Activated naive CD4-positive, alpha-beta T cell treated with anti-CD3 and anti-CD28 coated beads, Interleukin-2, amount 10 ng/mL, durations not matched to agents 7 days and 5 days (primary cell): ENCODE results near the gene PTPRK.

Source experiments
- CTCF ChIA-PET: fragments of 350-600 bp; sonication (Branson Sonifier 250); formaldehyde crosslinking; loops from one replicate; lab custom pipeline; 2021; ENCODE audit warnings: antibody characterized with exemption; lab: Charles Lee
- DNase-seq: peaks from one replicate; pipeline ENCODE4 v3.0.0-alpha.2; 2020
- H3K27ac Mint-ChIP-seq: one replicate; pipeline ENCODE4 v1.8.0; 2021; ENCODE audit warnings: mild to moderate bottlenecking, moderate library complexity, mixed read lengths
- H3K27me3 Mint-ChIP-seq: one replicate; pipeline ENCODE4 v1.8.0; 2021; ENCODE audit warnings: mild to moderate bottlenecking, mixed read lengths
- H3K36me3 Mint-ChIP-seq: one replicate; pipeline ENCODE4 v1.8.0; 2021; ENCODE audit warnings: mixed read lengths
- H3K4me1 Mint-ChIP-seq: one replicate; pipeline ENCODE4 v1.8.0; 2021; ENCODE audit warnings: mixed read lengths
- H3K4me3 Mint-ChIP-seq: one replicate; pipeline ENCODE4 v1.8.0; 2021; ENCODE audit warnings: mild to moderate bottlenecking, moderate library complexity, mixed read lengths
- H3K9me3 Mint-ChIP-seq: one replicate; pipeline ENCODE4 v1.8.0; 2021; ENCODE audit warnings: mixed read lengths

The PTPRK gene

DNA sequence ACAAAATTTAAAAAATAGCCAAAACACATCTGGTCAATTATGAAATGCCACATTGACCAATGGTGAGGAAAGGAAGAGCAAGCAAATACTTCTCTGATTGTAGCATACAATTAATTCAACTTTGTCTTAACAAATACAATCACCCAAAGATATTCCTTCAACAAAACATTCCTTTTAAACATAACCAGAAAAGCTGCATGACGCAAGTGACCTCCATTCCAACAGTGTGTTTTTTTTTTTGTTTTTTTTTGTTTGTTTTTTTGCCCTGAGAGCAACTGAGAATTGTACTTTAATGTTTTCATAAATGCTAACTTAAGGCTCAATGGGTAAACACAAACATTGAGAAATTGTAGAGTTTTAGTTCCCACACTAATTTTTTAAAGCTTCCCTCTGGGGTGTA lies 184.4 kb downstream of the PTPRK start:
- CTCF ChIA-PET, result interaction anchor here (0.6 to 0.7 kb wide), 2 partner anchors 297 to 729 kb away, joined by 3 to 5 read pairs; no protein-coding TSS in a partner anchor
- Mint-ChIP-seq H3K4me1 (no peaks in the 10 kb centered on the region), H3K36me3 (no peaks in the 10 kb centered on the region), H3K27me3 (no peaks in the 10 kb centered on the region), H3K4me3 (no peak overlapping the region), H3K27ac (no peak overlapping the region), H3K9me3 (no peaks in the 10 kb centered on the region)
- DNase-seq, result no peak

DNA sequence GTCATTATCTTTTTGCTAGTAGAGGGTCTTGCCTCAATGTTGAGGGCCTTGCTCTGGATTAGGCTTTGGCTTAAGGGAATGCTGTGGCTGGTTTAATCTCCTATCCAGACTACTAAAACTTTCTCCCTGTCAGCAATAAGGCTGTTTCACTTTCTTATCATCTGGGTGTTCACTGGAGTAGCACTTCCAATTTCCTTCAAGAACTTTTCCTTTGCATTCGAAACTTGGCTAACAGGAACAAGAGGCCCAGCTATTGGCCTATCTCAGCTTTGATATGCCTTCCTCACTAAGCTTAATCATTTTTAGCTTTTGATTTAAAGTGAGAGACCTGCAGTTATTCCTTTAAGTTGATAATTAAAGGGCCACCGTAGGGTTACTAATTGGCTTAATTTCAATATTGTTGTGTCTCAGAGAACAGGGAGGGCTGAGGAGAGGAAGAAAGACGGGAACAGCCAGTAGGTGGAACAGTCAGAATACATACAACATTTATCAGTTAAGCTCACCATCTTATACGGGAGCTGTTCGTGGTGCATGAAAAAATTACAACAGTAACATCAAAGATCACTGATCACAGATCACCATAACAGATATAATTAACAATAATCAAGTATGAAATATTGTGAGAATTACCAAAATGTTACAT lies 186.7 kb downstream of the PTPRK start:
- Mint-ChIP-seq H3K4me3 (no peak overlapping the region), H3K27me3 (no peaks in the 10 kb centered on the region), H3K27ac (no peak overlapping the region), H3K36me3 (no peaks in the 10 kb centered on the region), H3K9me3 (no peaks in the 10 kb centered on the region), H3K4me1 (no peaks in the 10 kb centered on the region)
- CTCF ChIA-PET, result no interaction called here
- DNase-seq, result no peak

DNA sequence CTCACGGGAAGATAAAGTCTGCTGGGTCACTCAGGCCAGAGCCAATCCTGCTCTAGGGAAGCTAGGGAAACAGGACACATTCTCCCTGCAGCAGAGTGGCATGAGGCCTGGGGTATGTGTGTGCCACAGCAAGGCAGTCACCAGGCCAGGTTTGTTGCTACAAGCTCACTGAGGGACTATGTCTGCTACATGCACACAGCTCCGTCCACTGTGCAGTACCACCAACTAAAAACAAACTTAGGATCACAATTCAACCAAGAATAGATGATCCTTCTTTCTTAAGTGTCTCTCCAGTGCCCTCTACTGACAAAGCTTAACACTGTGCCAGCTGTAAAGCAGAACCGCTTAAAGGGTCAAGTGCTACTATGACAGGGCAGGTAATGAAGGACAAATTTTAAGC lies 192.5 kb downstream of the PTPRK start:
- CTCF ChIA-PET, result interaction anchor here (0.6 to 3.1 kb wide), 23 partner anchors 10 to 789 kb away, joined by 3 to 37 read pairs (median 3); no protein-coding TSS in a partner anchor
- H3K27me3 Mint-ChIP-seq, result no peaks in the 10 kb centered on the region
- H3K4me1 Mint-ChIP-seq, result no peaks in the 10 kb centered on the region

DNA sequence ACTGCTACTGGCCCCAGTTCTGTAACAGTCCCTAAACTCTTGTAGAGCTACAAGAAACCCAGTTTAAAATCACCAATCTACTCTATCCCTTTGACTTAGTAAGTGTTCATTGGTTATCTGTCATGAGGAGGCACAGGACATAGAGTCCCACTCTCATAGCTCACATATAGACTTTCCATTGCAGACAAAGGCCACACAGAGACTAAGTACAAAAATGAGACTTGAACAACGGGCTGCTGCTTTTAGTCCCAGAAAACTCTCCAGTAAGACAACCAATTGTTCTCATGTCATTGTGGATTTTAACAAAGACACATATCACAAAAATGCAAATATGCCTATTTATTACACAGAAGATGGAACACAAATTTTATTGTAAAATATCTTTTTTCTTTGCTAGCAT lies 197.4 kb downstream of the PTPRK start:
- H3K27me3 Mint-ChIP-seq, result no peaks in the 10 kb centered on the region
- CTCF ChIA-PET, result interaction anchor here (1.8 kb wide), 1 partner anchor 586 kb away, joined by 6 read pairs; no protein-coding TSS in a partner anchor

More for the DNA sequence above, 192.5 kb downstream of the PTPRK start:
- Mint-ChIP-seq H3K4me3 (no peak overlapping the region), H3K27ac (no peak overlapping the region), H3K9me3 (no peaks in the 10 kb centered on the region), H3K36me3 (no peaks in the 10 kb centered on the region)
- DNase-seq, result peak; percentile 50

GRCh38 chr6:128319946-128320345 lies 200.5 kb downstream of the PTPRK start:
- Mint-ChIP-seq H3K4me1 (peaks cover 2% of the 10 kb centered on the region), H3K36me3 (no peaks in the 10 kb centered on the region), H3K4me3 (no peak overlapping the region), H3K27ac (no peak overlapping the region), H3K9me3 (no peaks in the 10 kb centered on the region), H3K27me3 (no peaks in the 10 kb centered on the region)
- no peak for DNase-seq
- CTCF ChIA-PET, result no interaction called here

More for the DNA sequence above, 197.4 kb downstream of the PTPRK start:
- Mint-ChIP-seq H3K4me1 (no peaks in the 10 kb centered on the region), H3K36me3 (no peaks in the 10 kb centered on the region), H3K4me3 (no peak overlapping the region), H3K27ac (no peak overlapping the region), H3K9me3 (no peaks in the 10 kb centered on the region)
- no peak for DNase-seq

GRCh38 chr6:128319157-128319556 lies 201.2 kb downstream of the PTPRK start:
- no peak for DNase-seq
- H3K4me3 Mint-ChIP-seq, result no peak overlapping the region
- H3K27ac Mint-ChIP-seq, result no peak overlapping the region
- no peaks in the 10 kb centered on the region for H3K27me3 Mint-ChIP-seq
- CTCF ChIA-PET, result no interaction called here
- H3K36me3 Mint-ChIP-seq, result no peaks in the 10 kb centered on the region
- no peaks in the 10 kb centered on the region for H3K9me3 Mint-ChIP-seq
- H3K4me1 Mint-ChIP-seq, result peaks cover 2% of the 10 kb centered on the region

DNA sequence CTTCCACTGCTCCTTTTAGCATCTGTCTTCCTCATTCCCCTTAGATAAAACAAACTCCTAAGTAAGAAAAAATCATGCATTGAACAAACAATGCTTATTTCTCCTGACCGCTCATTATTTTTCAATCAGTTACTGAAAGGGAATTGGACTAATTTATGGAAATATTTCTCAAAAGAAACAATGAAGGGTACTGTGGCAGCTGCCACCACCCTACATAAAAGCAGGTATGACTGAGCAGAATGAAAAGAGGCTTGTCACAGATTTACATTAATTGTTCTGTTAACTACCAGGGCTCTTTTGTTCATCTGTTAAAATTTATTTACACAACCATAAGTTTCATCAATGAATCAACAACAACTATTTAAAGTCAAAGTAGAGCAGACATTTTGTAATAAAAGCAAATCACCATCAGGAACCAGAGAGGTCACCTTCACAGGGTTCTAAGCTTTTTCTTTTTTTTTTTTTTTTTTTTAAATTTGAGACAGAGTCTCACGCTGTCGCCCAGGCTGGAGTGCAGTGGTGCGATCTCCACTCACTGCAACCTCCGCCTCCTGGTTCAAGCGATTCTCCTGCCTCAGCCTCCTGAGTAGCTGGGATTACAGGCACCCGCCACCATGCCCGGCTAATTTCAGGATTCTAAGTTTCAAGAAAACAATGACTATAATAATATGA lies 204.0 kb downstream of the PTPRK start:
- Mint-ChIP-seq H3K4me3 (no peak overlapping the region), H3K4me1 (peaks cover 14% of the 10 kb centered on the region)
- CTCF ChIA-PET, result no interaction called here

GRCh38 chr6:128314190-128314589 lies 206.2 kb downstream of the PTPRK start:
- Mint-ChIP-seq H3K4me1 (peaks cover 23% of the 10 kb centered on the region), H3K27ac (no peak overlapping the region), H3K9me3 (no peaks in the 10 kb centered on the region), H3K36me3 (peaks cover 7% of the 10 kb centered on the region), H3K4me3 (no peak overlapping the region), H3K27me3 (no peaks in the 10 kb centered on the region)
- CTCF ChIA-PET, result interaction anchor here (1.2 kb wide), 1 partner anchor 13 kb away, joined by 4 read pairs; no protein-coding TSS in a partner anchor
- no peak for DNase-seq

More for the DNA sequence above, 204.0 kb downstream of the PTPRK start:
- Mint-ChIP-seq H3K36me3 (peaks cover 1% of the 10 kb centered on the region), H3K27me3 (no peaks in the 10 kb centered on the region), H3K27ac (no peak overlapping the region), H3K9me3 (no peaks in the 10 kb centered on the region)
- DNase-seq, result no peak

GRCh38 chr6:128311944-128312570 lies 208.3 kb downstream of the PTPRK start:
- H3K4me1 Mint-ChIP-seq, result peaks cover 23% of the 10 kb centered on the region
- H3K9me3 Mint-ChIP-seq, result no peaks in the 10 kb centered on the region
- H3K36me3 Mint-ChIP-seq, result peaks cover 7% of the 10 kb centered on the region
- CTCF ChIA-PET, result no interaction called here
- H3K27ac Mint-ChIP-seq, result peak overlapping the region; percentile 72
- no peaks in the 10 kb centered on the region for H3K27me3 Mint-ChIP-seq
- DNase-seq, result peak; percentile 20
- H3K4me3 Mint-ChIP-seq, result no peak overlapping the region

DNA sequence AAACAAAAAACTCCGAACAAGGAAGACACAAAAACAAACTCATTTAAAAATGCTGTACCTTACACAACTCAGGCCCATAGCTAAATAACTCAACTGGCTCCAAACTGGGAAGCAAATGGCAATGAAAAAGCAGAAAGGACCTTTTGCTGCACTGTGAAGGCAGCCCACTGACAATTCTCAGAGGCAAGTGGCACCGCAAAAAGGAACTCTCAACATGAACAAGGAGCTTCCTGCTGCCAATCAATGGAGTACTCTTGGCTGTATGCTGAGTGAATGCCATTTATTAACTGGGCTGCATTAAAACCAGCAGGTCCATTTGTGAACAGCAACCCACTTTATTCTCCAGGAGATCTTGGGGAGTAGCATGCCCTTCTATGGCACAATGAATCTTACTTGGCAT lies 209.9 kb downstream of the PTPRK start:
- H3K9me3 Mint-ChIP-seq, result no peaks in the 10 kb centered on the region
- peaks cover 20% of the 10 kb centered on the region for H3K4me1 Mint-ChIP-seq
- no peaks in the 10 kb centered on the region for H3K27me3 Mint-ChIP-seq
- no peak overlapping the region for H3K4me3 Mint-ChIP-seq
- no peak for DNase-seq
- no peak overlapping the region for H3K27ac Mint-ChIP-seq
- H3K36me3 Mint-ChIP-seq, result peaks cover 7% of the 10 kb centered on the region
- CTCF ChIA-PET, result interaction anchor here (0.8 to 1.2 kb wide), 2 partner anchors 14 to 17 kb away, joined by 3 read pairs; no protein-coding TSS in a partner anchor

DNA sequence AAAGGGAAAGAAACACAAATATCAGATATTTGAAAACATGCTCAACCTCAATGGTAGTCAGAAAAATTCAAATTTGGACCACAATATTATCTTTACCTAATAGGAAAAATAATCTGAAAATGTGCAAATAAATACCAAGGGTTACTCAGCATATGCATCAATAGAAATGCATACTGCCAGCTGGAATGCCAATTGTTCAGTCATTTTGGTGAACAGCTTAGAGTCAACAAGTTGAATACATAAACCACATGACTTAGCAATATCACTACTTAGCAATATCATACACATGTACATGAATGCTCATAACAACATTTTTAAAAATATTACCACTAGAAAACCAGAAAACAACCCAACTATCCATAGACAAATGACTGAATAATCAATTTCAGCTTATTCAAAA lies 212.7 kb downstream of the PTPRK start:
- peaks cover 22% of the 10 kb centered on the region for H3K4me1 Mint-ChIP-seq
- CTCF ChIA-PET, result no interaction called here
- DNase-seq, result no peak
- H3K27me3 Mint-ChIP-seq, result no peaks in the 10 kb centered on the region
- no peak overlapping the region for H3K27ac Mint-ChIP-seq
- H3K9me3 Mint-ChIP-seq, result peaks cover 2% of the 10 kb centered on the region
- H3K4me3 Mint-ChIP-seq, result no peak overlapping the region
- peaks cover 7% of the 10 kb centered on the region for H3K36me3 Mint-ChIP-seq

DNA sequence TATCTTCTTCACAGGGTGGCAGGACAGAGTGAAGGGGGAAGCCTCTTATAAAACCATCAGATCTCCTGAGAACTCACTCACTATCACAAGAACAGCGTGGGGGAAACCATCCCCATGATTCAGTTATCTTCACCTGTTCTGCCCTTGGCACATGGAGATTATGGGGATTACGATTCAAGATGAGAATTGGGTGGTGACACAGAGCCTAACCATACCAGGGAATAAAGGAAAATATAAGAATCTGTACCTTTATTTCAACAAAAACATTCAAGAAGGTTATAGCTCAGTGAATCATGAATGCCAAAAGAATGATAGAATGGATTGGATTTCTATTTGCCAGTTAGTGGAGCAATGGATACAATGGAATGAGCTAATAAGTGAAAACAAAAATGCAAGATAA lies 214.4 kb downstream of the PTPRK start:
- Mint-ChIP-seq H3K9me3 (peaks cover 4% of the 10 kb centered on the region), H3K27me3 (no peaks in the 10 kb centered on the region), H3K27ac (no peak overlapping the region), H3K36me3 (peaks cover 5% of the 10 kb centered on the region), H3K4me1 (peaks cover 9% of the 10 kb centered on the region), H3K4me3 (no peak overlapping the region)
- CTCF ChIA-PET, result no interaction called here
- no peak for DNase-seq

DNA sequence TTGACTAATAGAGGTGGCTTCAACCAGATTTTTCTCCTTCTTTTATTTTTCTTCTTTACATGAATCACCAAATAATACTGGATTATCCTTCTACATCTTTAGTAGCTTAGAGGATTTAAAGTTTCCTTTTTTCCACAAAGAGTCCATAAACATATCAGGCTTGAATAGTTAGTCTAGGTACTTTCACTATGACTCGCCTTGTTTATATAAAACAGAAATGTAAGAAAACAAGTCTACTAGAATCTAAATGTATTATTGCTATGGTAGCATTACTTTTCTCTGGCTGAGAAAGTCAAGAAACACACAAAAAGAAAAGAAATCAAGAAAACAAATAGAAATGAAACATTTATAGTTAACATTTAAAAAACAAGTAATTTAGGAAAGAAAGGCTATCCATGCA lies 215.2 kb downstream of the PTPRK start:
- CTCF ChIA-PET, result no interaction called here
- Mint-ChIP-seq H3K4me3 (no peak overlapping the region), H3K4me1 (peaks cover 6% of the 10 kb centered on the region), H3K27ac (no peak overlapping the region), H3K9me3 (peaks cover 4% of the 10 kb centered on the region), H3K27me3 (no peaks in the 10 kb centered on the region), H3K36me3 (peaks cover under 1% of the 10 kb centered on the region)
- no peak for DNase-seq

DNA sequence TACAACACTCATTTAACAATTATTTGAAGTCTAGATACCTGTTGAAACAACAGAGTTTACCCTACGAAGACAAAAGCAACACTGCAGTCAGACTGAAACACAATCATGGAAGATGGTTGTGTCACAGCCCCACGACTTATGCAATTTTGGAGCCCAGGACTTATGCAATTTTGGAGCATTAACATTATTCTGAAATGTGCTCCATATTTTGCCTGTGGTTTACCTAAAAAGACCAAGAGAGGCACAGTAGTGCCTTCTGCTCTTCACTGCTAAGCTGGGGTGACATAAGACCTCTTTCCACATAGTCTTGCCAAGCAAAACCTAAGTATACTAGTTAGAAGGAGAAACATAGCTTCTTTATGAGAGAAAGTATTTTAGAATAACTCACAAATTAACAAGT lies 216.5 kb downstream of the PTPRK start:
- no peaks in the 10 kb centered on the region for H3K36me3 Mint-ChIP-seq
- no peaks in the 10 kb centered on the region for H3K27me3 Mint-ChIP-seq
- H3K9me3 Mint-ChIP-seq, result peaks cover 7% of the 10 kb centered on the region
- peaks cover 4% of the 10 kb centered on the region for H3K4me1 Mint-ChIP-seq
- no peak overlapping the region for H3K4me3 Mint-ChIP-seq
- CTCF ChIA-PET, result no interaction called here
- H3K27ac Mint-ChIP-seq, result no peak overlapping the region
- no peak for DNase-seq
